Neutrophil (primary cell): Measurements from ENCODE around the gene TRAPPC6A.

Experiments
- H3K27ac ChIP-seq: fragments of 200-600 bp; sonication (generic); 2 replicates; pipeline ENCODE4 v1.5.1; 2016; ENCODE audit warnings: mild to moderate bottlenecking, moderate library complexity
- H3K27me3 ChIP-seq: fragments of 200-600 bp; sonication (generic); 2 replicates; pipeline ENCODE4 v1.6.0; 2016; ENCODE audit warnings: mild to moderate bottlenecking
- H3K36me3 ChIP-seq: fragments of 200-600 bp; sonication (generic); 2 replicates; pipeline ENCODE4 v1.5.1; 2017
- H3K4me1 ChIP-seq, 2 experiments: fragments of 200-600 bp in 1 of 2; sonication (generic) in 1 of 2; 1 replicate in 1 of 2; 2 replicates in 1 of 2; pipeline versions ENCODE4 v1.5.1 to v1.6.1; 2013 to 2016; ENCODE audit warnings: low read depth in 1 of 2, low read length in 1 of 2, mild to moderate bottlenecking in 1 of 2, moderate library complexity in 1 of 2; ENCODE audit not compliant: control insufficient read depth in 1 of 2, insufficient read depth in 1 of 2
- H3K4me3 ChIP-seq, 2 experiments: fragments of 200-600 bp in 1 of 2; sonication (generic) in 1 of 2; 1 replicate in 1 of 2; 2 replicates in 1 of 2; pipeline ENCODE4 v1.5.1; 2013 to 2016; ENCODE audit warnings: low read depth in 1 of 2, low read length in 1 of 2, mild to moderate bottlenecking in 1 of 2, moderate library complexity in 1 of 2
- H3K9me3 ChIP-seq: fragments of 200-600 bp; sonication (generic); 2 replicates; pipeline ENCODE4 v1.5.1; 2016
- TF ChIP-seq, protein P1 (sequence below): fragments of 200-600 bp; sonication (generic); IDR thresholded peaks from 2 replicates; pipeline ENCODE4 v1.5.1; 2016; ENCODE audit warnings: antibody characterized with exemption

TRAPPC6A gene

DNA sequence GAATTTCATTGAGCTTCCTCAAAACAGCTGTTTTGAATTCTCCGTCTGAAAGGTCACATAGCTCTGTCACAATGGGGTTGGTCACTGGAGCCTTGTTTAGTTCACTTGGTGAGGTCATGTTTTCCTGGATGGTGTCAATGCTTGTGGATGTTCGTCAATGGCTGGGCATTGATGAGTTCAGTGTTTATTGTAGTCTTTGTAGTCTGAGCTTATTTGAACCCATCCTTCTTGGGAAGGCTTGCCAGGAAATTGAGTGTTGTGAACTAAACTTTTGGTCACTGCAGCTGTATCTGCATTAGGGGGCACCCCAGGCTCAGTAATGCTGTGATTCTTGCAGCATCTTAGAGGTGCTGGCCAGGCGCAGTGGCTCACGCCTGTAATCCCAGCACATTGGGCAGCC, 22.5 kb upstream of the TRAPPC6A start:
- TF ChIP-seq, protein P1, sequence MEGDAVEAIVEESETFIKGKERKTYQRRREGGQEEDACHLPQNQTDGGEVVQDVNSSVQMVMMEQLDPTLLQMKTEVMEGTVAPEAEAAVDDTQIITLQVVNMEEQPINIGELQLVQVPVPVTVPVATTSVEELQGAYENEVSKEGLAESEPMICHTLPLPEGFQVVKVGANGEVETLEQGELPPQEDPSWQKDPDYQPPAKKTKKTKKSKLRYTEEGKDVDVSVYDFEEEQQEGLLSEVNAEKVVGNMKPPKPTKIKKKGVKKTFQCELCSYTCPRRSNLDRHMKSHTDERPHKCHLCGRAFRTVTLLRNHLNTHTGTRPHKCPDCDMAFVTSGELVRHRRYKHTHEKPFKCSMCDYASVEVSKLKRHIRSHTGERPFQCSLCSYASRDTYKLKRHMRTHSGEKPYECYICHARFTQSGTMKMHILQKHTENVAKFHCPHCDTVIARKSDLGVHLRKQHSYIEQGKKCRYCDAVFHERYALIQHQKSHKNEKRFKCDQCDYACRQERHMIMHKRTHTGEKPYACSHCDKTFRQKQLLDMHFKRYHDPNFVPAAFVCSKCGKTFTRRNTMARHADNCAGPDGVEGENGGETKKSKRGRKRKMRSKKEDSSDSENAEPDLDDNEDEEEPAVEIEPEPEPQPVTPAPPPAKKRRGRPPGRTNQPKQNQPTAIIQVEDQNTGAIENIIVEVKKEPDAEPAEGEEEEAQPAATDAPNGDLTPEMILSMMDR, result no peak
- no peaks in the 10 kb centered on the region for H3K9me3 ChIP-seq
- H3K36me3 ChIP-seq, result no peaks in the 10 kb centered on the region
- no peak overlapping the region for H3K27ac ChIP-seq
- no peaks in the 10 kb centered on the region for H3K27me3 ChIP-seq
- no peaks in the 10 kb centered on the region for H3K4me1 ChIP-seq
- H3K4me3 ChIP-seq, result no peak overlapping the region

- Histone ChIP-seq H3K27me3 (no peaks in the 10 kb centered on the region), H3K36me3 (no peaks in the 10 kb centered on the region), H3K9me3 (no peaks in the 10 kb centered on the region), H3K4me1 (no peaks in the 10 kb centered on the region), H3K4me3 (no peak overlapping the region), H3K27ac (no peak overlapping the region)
- TF ChIP-seq, protein P1, result no peak
Observed at GRCh38 chr19:45195764-45196163, 17.7 kb upstream of the TRAPPC6A start.

- Histone ChIP-seq H3K27me3 (no peaks in the 10 kb centered on the region), H3K4me1 (peaks cover 3% of the 10 kb centered on the region in 2 experiments), H3K4me3 (no peak overlapping the region), H3K36me3 (no peaks in the 10 kb centered on the region), H3K9me3 (no peaks in the 10 kb centered on the region), H3K27ac (no peak overlapping the region)
- TF ChIP-seq, protein P1, result no peak
Observed at GRCh38 chr19:45191375-45191774, 13.3 kb upstream of the TRAPPC6A start.

DNA sequence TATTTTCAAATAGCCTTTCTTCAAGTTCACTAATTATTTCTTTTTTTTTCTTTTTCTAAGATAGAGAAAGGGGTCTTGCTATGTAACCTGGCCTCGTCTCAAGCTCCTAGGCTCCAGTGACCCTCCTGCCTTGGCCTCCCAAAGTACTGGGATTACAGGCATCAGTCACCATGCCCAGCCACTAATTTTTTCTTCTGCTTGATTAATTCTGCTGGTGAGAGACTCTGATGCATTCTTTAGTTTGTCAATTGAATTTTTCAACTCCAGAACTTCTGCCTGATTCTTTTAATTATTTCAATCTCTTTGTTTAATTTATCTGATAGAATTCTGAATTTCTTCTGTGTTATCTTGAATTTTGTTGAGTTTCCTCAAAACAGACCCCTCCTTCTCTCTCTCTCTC, 11.9 kb upstream of the TRAPPC6A start:
- TF ChIP-seq, protein P1, result no peak
- no peaks in the 10 kb centered on the region for H3K36me3 ChIP-seq
- H3K9me3 ChIP-seq, result no peaks in the 10 kb centered on the region
- H3K4me1 ChIP-seq, result peaks cover 10% of the 10 kb centered on the region in 2 experiments
- no peak overlapping the region for H3K4me3 ChIP-seq
- H3K27me3 ChIP-seq, result no peaks in the 10 kb centered on the region
- no peak overlapping the region for H3K27ac ChIP-seq

DNA sequence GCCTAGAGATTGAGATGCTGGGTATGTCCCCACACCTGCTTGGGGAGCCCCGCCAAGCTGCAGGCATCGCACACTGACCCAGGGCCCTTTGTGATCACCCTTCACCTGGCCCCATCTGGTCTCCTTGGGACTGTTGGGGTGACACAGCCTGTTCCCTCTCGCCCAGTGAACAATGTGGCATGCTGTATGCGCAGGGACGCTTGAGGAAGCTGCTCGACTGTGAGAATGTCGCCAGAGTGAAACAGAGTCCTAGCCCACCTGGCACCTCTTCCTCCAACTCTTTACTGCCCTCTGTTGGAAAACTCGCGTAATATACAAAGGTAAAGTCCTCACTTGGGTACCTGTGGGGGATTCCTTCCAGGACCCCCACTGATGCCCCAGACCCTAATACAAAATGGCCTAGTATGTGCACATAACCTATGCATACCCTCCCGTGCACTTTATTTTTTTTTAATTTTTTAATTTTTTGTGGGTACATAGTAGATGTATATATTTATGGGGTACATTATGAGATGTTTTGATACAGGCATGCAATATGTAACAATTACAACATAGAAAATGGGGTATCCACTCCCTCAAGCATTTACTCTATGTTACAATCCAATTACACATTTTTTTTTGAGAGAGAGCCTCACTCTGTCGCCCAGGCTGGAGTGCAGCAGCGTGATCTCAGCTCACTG, 9.5 kb upstream of the TRAPPC6A start:
- H3K4me1 ChIP-seq, result peaks cover 31 to 34% of the 10 kb centered on the region in 2 experiments
- TF ChIP-seq, protein P1, result peak; percentile 63
- no peaks in the 10 kb centered on the region for H3K36me3 ChIP-seq
- H3K9me3 ChIP-seq, result no peaks in the 10 kb centered on the region
- H3K4me3 ChIP-seq, result no peak overlapping the region
- no peaks in the 10 kb centered on the region for H3K27me3 ChIP-seq
- no peak overlapping the region for H3K27ac ChIP-seq
